Astrocyte (in vitro differentiated cells and primary cell): ENCODE results near the gene MRPL40. TPM values are rescaled to one million over a fixed set of nuclear protein-coding genes. Genes with fewer than 3 reads are reported as not detected.

ENCODE experiments used
- DNase-seq: peaks from one replicate; pipeline ENCODE4 v3.0.0-alpha.2; 2010; ENCODE audit warnings: low read depth
- FAIRE-seq: peaks from 2 replicates; lab custom pipeline; 2011; peaks lifted over from hg19 to GRCh38; lab: Jason Lieb, UNC
- H2AFZ ChIP-seq: 2 replicates; pipeline ENCODE4 v1.6.0; 2012; ENCODE audit warnings: low read depth, low read length, inconsistent platforms
- H3K27ac ChIP-seq: 2 replicates; pipeline ENCODE4 v1.5.1; 2011; ENCODE audit warnings: low read depth, low read length, inconsistent platforms
- H3K27me3 ChIP-seq: 2 replicates; pipeline ENCODE4 v1.6.0; 2011; ENCODE audit warnings: low read length, inconsistent platforms; ENCODE audit not compliant: insufficient read depth
- H3K36me3 ChIP-seq: 2 replicates; pipeline ENCODE4 v1.5.1; 2011; ENCODE audit warnings: low read length, inconsistent platforms; ENCODE audit not compliant: insufficient read depth
- H3K4me1 ChIP-seq: 2 replicates; pipeline ENCODE4 v1.5.1; 2011; ENCODE audit warnings: low read length, inconsistent platforms; ENCODE audit not compliant: insufficient read depth
- H3K4me2 ChIP-seq: 2 replicates; pipeline ENCODE4 v1.6.0; 2012; ENCODE audit warnings: low read length, inconsistent platforms
- H3K4me3 ChIP-seq: 2 replicates; pipeline ENCODE4 v1.5.1; 2011; ENCODE audit warnings: low read depth, mild to moderate bottlenecking, low read length, inconsistent platforms; ENCODE audit not compliant: insufficient read depth
- H3K79me2 ChIP-seq: 2 replicates; pipeline ENCODE4 v1.6.0; 2012; ENCODE audit warnings: mild to moderate bottlenecking, low read length, inconsistent platforms; ENCODE audit not compliant: insufficient read depth
- H3K9ac ChIP-seq: 2 replicates; pipeline ENCODE4 v1.6.0; 2012; ENCODE audit warnings: mild to moderate bottlenecking, low read length, inconsistent platforms
- H3K9me3 ChIP-seq: 2 replicates; pipeline ENCODE4 v1.5.1; 2012; ENCODE audit warnings: low read depth, mild to moderate bottlenecking, low read length, inconsistent platforms; ENCODE audit not compliant: insufficient read depth
- H4K20me1 ChIP-seq: 2 replicates; pipeline ENCODE4 v1.6.0; 2012; ENCODE audit warnings: low read length, inconsistent platforms; ENCODE audit not compliant: insufficient read depth
- H3K27ac Mint-ChIP-seq: one replicate; pipeline ENCODE4 v1.8.0; 2021; ENCODE audit warnings: mild to moderate bottlenecking, mixed read lengths; ENCODE audit not compliant: unreplicated experiment
- H3K27me3 Mint-ChIP-seq: one replicate; pipeline ENCODE4 v1.8.0; 2021; ENCODE audit warnings: low read depth, mixed read lengths; ENCODE audit not compliant: unreplicated experiment
- H3K36me3 Mint-ChIP-seq: one replicate; pipeline ENCODE4 v1.8.0; 2021; ENCODE audit warnings: low read depth, mixed read lengths; ENCODE audit not compliant: unreplicated experiment
- H3K4me1 Mint-ChIP-seq: one replicate; pipeline ENCODE4 v1.8.0; 2021; ENCODE audit warnings: low read depth, mixed read lengths; ENCODE audit not compliant: unreplicated experiment
- H3K4me3 Mint-ChIP-seq: one replicate; pipeline ENCODE4 v1.8.0; 2021; ENCODE audit warnings: mild to moderate bottlenecking, moderate library complexity, mixed read lengths; ENCODE audit not compliant: unreplicated experiment
- H3K9me3 Mint-ChIP-seq: one replicate; pipeline ENCODE4 v1.8.0; 2021; ENCODE audit warnings: mild to moderate bottlenecking, mixed read lengths; ENCODE audit not compliant: unreplicated experiment
- CTCF ChIP-seq: IDR thresholded peaks from 2 replicates; pipeline ENCODE4 v1.5.1; 2011; ENCODE audit warnings: low read depth, mild to moderate bottlenecking, inconsistent platforms, low read length, moderate library complexity; ENCODE audit not compliant: insufficient read depth
- EZH2 ChIP-seq: IDR thresholded peaks from 2 replicates; pipeline ENCODE4 v1.6.1; 2012; ENCODE audit warnings: mild to moderate bottlenecking, low read length, inconsistent platforms; ENCODE audit not compliant: insufficient read depth
- total RNA-seq: library from RNA; stranded (reverse); gene quantifications from 2 replicates; pipeline ENCODE4 v1.2.1, GENCODE V29; 2021

MRPL40 gene
- total RNA-seq, 1 donor from 2014 or later = 34.7 TPM

GRCh38 chr22:19466848-19467752 lies 34.8 kb downstream of the MRPL40 start:
- H3K9ac ChIP-seq = no peak overlapping the region
- H3K36me3 ChIP-seq = peaks cover 39% of the 10 kb centered on the region
- H3K4me3 ChIP-seq = no peak overlapping the region
- Mint-ChIP-seq H3K36me3 (peaks cover 14% of the 10 kb centered on the region), H3K4me3 (no peak overlapping the region), H3K9me3 (no peaks in the 10 kb centered on the region), H3K27me3 (no peaks in the 10 kb centered on the region), H3K27ac (no peak overlapping the region), H3K4me1 (peaks cover 8% of the 10 kb centered on the region)
- no peak overlapping the region for H3K4me2 ChIP-seq
- H3K79me2 ChIP-seq = peaks cover 9% of the 10 kb centered on the region
- DNase-seq (no peak), FAIRE-seq (no peak)
- TF ChIP-seq CTCF (no peak), EZH2 (no peak)
- no peak overlapping the region for H3K27ac ChIP-seq
- peaks cover 5% of the 10 kb centered on the region for H3K4me1 ChIP-seq
- peaks cover 62% of the 10 kb centered on the region for H4K20me1 ChIP-seq
- H3K9me3 ChIP-seq = no peaks in the 10 kb centered on the region
- H3K27me3 ChIP-seq = no peaks in the 10 kb centered on the region
- no peak overlapping the region for H2AFZ ChIP-seq

- H3K4me1 ChIP-seq = peaks cover 5% of the 10 kb centered on the region
- Mint-ChIP-seq H3K27ac (no peak overlapping the region), H3K36me3 (peaks cover 14% of the 10 kb centered on the region), H3K4me1 (peaks cover 8% of the 10 kb centered on the region), H3K27me3 (no peaks in the 10 kb centered on the region), H3K9me3 (no peaks in the 10 kb centered on the region), H3K4me3 (no peak overlapping the region)
- H3K27me3 ChIP-seq = no peaks in the 10 kb centered on the region
- FAIRE-seq = no peak
- H3K36me3 ChIP-seq = peaks cover 39% of the 10 kb centered on the region
- H2AFZ ChIP-seq = no peak overlapping the region
- no peak overlapping the region for H3K9ac ChIP-seq
- H4K20me1 ChIP-seq = peaks cover 70% of the 10 kb centered on the region
- no peak for TF ChIP-seq EZH2
- TF ChIP-seq CTCF = no peak
- no peak overlapping the region for H3K4me3 ChIP-seq
- no peak overlapping the region for H3K4me2 ChIP-seq
- H3K9me3 ChIP-seq = no peaks in the 10 kb centered on the region
- H3K27ac ChIP-seq = no peak overlapping the region
- DNase-seq = no peak
- H3K79me2 ChIP-seq = peaks cover 17% of the 10 kb centered on the region
These were observed 35.6 kb downstream of the MRPL40 start for GRCh38 chr22:19467912-19468311.

GRCh38 chr22:19469421-19469820 lies 37.1 kb downstream of the MRPL40 start:
- no peak overlapping the region for H2AFZ ChIP-seq
- no peak overlapping the region for H3K4me3 ChIP-seq
- Mint-ChIP-seq H3K27ac (no peak overlapping the region), H3K9me3 (no peaks in the 10 kb centered on the region), H3K36me3 (peaks cover 23% of the 10 kb centered on the region), H3K4me1 (no peaks in the 10 kb centered on the region), H3K27me3 (no peaks in the 10 kb centered on the region), H3K4me3 (no peak overlapping the region)
- H3K27ac ChIP-seq = no peak overlapping the region
- no peak overlapping the region for H3K4me2 ChIP-seq
- no peaks in the 10 kb centered on the region for H3K9me3 ChIP-seq
- H4K20me1 ChIP-seq = peaks cover 76% of the 10 kb centered on the region
- H3K27me3 ChIP-seq = no peaks in the 10 kb centered on the region
- no peak for DNase-seq
- no peak overlapping the region for H3K9ac ChIP-seq
- no peaks in the 10 kb centered on the region for H3K4me1 ChIP-seq
- TF ChIP-seq EZH2 (no peak), CTCF (no peak)
- H3K36me3 ChIP-seq = peaks cover 39% of the 10 kb centered on the region
- peaks cover 29% of the 10 kb centered on the region for H3K79me2 ChIP-seq
- FAIRE-seq = no peak
